ENCODE results near the gene MAGEF1. TPM values are rescaled to one million over a fixed set of nuclear protein-coding genes. Genes with fewer than 3 reads are reported as not detected.

The MAGEF1 gene
- total RNA-seq, 2 donors from 2014 or later: 61.3 to 86.5 TPM

- no peaks in the 10 kb centered on the region for H3K27me3 ChIP-seq (ENCODE audit: control insufficient read depth, insufficient read depth, low read length, poor library complexity, severe bottlenecking)
- H3K36me3 ChIP-seq (ENCODE audit: control insufficient read depth, insufficient read depth, low read length): no peaks in the 10 kb centered on the region
- H3K27ac ChIP-seq (ENCODE audit: low read depth, low read length): no peak overlapping the region
- no peak for TF ChIP-seq CTCF (conservative IDR thresholded peaks at IDR 0.05)
- no peaks in the 10 kb centered on the region for H3K9me3 ChIP-seq (ENCODE audit: control insufficient read depth, low read length)
- H3K27me3 Mint-ChIP-seq (ENCODE audit: insufficient read depth): peaks cover 11% of the 10 kb centered on the region
- WGBS, 2 experiments (ENCODE audit: insufficient coverage in 1 of 2, insufficient read length in 1 of 2): 90 to 100% methylated on average over 2 to 8 of the region's 8 CpGs
- H3K4me3 ChIP-seq (ENCODE audit: low read length): no peak overlapping the region
- no peak overlapping the region for H3K9ac ChIP-seq (ENCODE audit: extremely low read depth, low read length, poor library complexity, severe bottlenecking)
- no peak for DNase-seq
- no peak overlapping the region for H3K4me3 Mint-ChIP-seq
- H3K27ac Mint-ChIP-seq: no peak overlapping the region
- peaks cover 21% of the 10 kb centered on the region for H3K4me1 ChIP-seq (ENCODE audit: control insufficient read depth, insufficient read depth, low read length)
- peaks cover 51% of the 10 kb centered on the region for H3K4me1 Mint-ChIP-seq
- H3K36me3 Mint-ChIP-seq (ENCODE audit: low read depth): no peaks in the 10 kb centered on the region
- no peaks in the 10 kb centered on the region for H3K9me3 Mint-ChIP-seq
These were observed 48.6 kb upstream of the MAGEF1 start for GRCh38 chr3:184760337-184761074.

GRCh38 chr3:184759666-184760200 is 47.9 kb upstream of the MAGEF1 start:
- Mint-ChIP-seq H3K36me3 (ENCODE audit: low read depth) (no peaks in the 10 kb centered on the region), H3K9me3 (no peaks in the 10 kb centered on the region), H3K27me3 (ENCODE audit: insufficient read depth) (peaks cover 11% of the 10 kb centered on the region), H3K27ac (peak overlapping the region; percentile 16), H3K4me3 (no peak overlapping the region), H3K4me1 (peaks cover 52% of the 10 kb centered on the region)
- Histone ChIP-seq H3K4me3 (ENCODE audit: low read length) (no peak overlapping the region), H3K9me3 (ENCODE audit: control insufficient read depth, low read length) (no peaks in the 10 kb centered on the region), H3K36me3 (ENCODE audit: control insufficient read depth, insufficient read depth, low read length) (no peaks in the 10 kb centered on the region), H3K27ac (ENCODE audit: low read depth, low read length) (no peak overlapping the region), H3K4me1 (ENCODE audit: control insufficient read depth, insufficient read depth, low read length) (peaks cover 21% of the 10 kb centered on the region), H3K27me3 (ENCODE audit: control insufficient read depth, insufficient read depth, low read length, poor library complexity, severe bottlenecking) (no peaks in the 10 kb centered on the region), H3K9ac (ENCODE audit: extremely low read depth, low read length, poor library complexity, severe bottlenecking) (no peak overlapping the region)
- TF ChIP-seq CTCF (conservative IDR thresholded peaks at IDR 0.05): no peak
- WGBS, 2 experiments (ENCODE audit: insufficient coverage in 1 of 2, insufficient read length in 1 of 2): 82 to 85% methylated on average over 5 to 14 of the region's 14 CpGs
- DNase-seq: no peak

DNA sequence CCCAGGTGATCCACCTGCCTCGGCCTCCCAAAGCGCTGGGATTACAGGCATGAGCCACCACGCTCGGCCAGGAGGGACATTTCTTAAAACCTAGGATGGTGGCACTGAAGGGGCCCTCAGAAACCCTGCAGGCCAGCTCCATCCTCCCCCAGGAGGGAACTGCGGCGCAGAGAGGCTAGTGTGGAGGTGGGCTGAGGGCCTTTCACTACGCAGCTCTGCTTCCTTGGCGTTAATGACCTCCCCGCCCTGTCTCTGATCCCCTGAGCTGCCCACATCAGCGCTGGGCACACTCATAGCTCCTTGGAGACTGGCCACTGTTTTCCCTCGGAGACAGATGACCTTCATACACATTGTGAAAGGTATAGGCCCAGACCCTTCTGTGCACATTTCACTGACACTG is 46.2 kb upstream of the MAGEF1 start:
- H3K4me1 Mint-ChIP-seq: peaks cover 52% of the 10 kb centered on the region
- WGBS, 2 experiments (ENCODE audit: insufficient coverage in 1 of 2, insufficient read length in 1 of 2): 87 to 89% methylated on average over 7 to 11 of the region's 11 CpGs
- H3K4me3 ChIP-seq (ENCODE audit: low read length): no peak overlapping the region

More for the DNA sequence above, 46.2 kb upstream of the MAGEF1 start:
- no peaks in the 10 kb centered on the region for H3K36me3 ChIP-seq (ENCODE audit: control insufficient read depth, insufficient read depth, low read length)
- peaks cover 21% of the 10 kb centered on the region for H3K4me1 ChIP-seq (ENCODE audit: control insufficient read depth, insufficient read depth, low read length)
- H3K27ac Mint-ChIP-seq: no peak overlapping the region
- peaks cover 11% of the 10 kb centered on the region for H3K27me3 Mint-ChIP-seq (ENCODE audit: insufficient read depth)
- peaks cover 1% of the 10 kb centered on the region for H3K9me3 Mint-ChIP-seq
- H3K9ac ChIP-seq (ENCODE audit: extremely low read depth, low read length, poor library complexity, severe bottlenecking): no peak overlapping the region
- TF ChIP-seq CTCF (conservative IDR thresholded peaks at IDR 0.05): no peak
- no peaks in the 10 kb centered on the region for H3K9me3 ChIP-seq (ENCODE audit: control insufficient read depth, low read length)
- no peak for DNase-seq
- H3K27ac ChIP-seq (ENCODE audit: low read depth, low read length): no peak overlapping the region
- no peaks in the 10 kb centered on the region for H3K36me3 Mint-ChIP-seq (ENCODE audit: low read depth)
- H3K27me3 ChIP-seq (ENCODE audit: control insufficient read depth, insufficient read depth, low read length, poor library complexity, severe bottlenecking): no peaks in the 10 kb centered on the region
- H3K4me3 Mint-ChIP-seq: no peak overlapping the region
